ENCODE results near the gene HEATR1.
"Not testable (repeated sequence)": the region's sequence is repeated elsewhere in the genome, so short reads cannot be mapped to it uniquely, and the experiment has no call there.

HEATR1 gene

GRCh38 chr1:236615399-236616148 is 11.3 kb upstream of the HEATR1 start:
- no peak overlapping the region for H3K4me3 ChIP-seq (ENCODE audit: low read depth, low read length)
- ChIA-PET CTCF (interaction anchor here (1.1 kb wide), 1 partner anchor 771 kb away, joined by 3 read pairs; no protein-coding TSS in a partner anchor), POLR2A (no interaction called here)
- no peak for DNase-seq (ENCODE audit: low read depth, low spot score)
- TF ChIP-seq, protein P1, sequence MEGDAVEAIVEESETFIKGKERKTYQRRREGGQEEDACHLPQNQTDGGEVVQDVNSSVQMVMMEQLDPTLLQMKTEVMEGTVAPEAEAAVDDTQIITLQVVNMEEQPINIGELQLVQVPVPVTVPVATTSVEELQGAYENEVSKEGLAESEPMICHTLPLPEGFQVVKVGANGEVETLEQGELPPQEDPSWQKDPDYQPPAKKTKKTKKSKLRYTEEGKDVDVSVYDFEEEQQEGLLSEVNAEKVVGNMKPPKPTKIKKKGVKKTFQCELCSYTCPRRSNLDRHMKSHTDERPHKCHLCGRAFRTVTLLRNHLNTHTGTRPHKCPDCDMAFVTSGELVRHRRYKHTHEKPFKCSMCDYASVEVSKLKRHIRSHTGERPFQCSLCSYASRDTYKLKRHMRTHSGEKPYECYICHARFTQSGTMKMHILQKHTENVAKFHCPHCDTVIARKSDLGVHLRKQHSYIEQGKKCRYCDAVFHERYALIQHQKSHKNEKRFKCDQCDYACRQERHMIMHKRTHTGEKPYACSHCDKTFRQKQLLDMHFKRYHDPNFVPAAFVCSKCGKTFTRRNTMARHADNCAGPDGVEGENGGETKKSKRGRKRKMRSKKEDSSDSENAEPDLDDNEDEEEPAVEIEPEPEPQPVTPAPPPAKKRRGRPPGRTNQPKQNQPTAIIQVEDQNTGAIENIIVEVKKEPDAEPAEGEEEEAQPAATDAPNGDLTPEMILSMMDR (IDR thresholded peaks at IDR 0.05; ENCODE audit: insufficient read depth, low read length, missing control alignments) = no peak

- no peak for DNase-seq (ENCODE audit: low read depth, low spot score)
- POLR2A ChIA-PET = no interaction called here
- CTCF ChIA-PET = interaction anchor here (1.2 kb wide), 1 partner anchor 949 kb away, joined by 4 read pairs; no protein-coding TSS in a partner anchor
- no peak overlapping the region for H3K4me3 ChIP-seq (ENCODE audit: low read depth, low read length)
- TF ChIP-seq, protein P1 (IDR thresholded peaks at IDR 0.05; ENCODE audit: insufficient read depth, low read length, missing control alignments) = no peak
Observed at GRCh38 chr1:236612349-236612748, 8.0 kb upstream of the HEATR1 start.

DNA sequence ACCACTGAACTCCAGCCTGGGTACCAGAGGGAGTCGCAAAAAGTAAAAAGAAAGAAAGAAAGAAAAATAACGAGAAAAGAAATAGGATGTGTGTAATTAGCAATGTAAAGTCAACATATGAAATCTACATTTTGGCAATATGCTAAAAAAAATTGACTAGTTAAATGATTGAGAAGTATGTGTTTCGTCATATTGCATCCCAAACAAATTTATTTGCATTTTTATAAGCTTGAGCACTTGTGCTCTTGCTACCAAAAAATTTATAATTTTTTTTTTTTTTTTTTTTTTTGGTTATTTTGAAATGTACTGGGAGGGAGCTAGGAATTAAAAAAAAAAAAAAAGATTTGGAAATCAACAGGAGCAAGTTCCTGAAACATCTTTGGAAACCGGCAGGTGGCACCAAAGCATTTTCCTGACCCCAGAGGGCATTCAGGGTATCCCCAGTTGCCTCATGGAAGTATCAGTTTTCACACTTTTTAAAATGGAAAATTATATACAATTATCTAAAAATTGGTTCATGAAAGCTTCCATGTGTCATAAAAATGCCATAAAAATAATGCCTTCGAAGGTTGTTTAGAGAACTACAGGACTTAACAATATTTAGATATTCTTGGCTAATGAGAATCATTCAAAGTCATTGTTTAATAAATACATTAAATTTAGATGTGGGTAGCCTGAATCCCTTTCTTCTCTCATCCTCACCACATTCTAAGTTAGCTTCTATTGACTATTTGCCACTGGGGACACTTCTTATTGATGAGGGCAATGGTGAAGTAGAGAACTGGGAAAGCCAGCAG is 4.8 kb upstream of the HEATR1 start:
- ChIA-PET POLR2A (no interaction called here), CTCF (interaction anchor here (0.6 to 3.3 kb wide), 18 partner anchors 13 to 958 kb away, joined by 3 to 22 read pairs (median 4); no protein-coding TSS in a partner anchor)
- TF ChIP-seq, protein P1 (IDR thresholded peaks at IDR 0.05; ENCODE audit: insufficient read depth, low read length, missing control alignments) = peak; percentile 33
- no peak overlapping the region for H3K4me3 ChIP-seq (ENCODE audit: low read depth, low read length)
- DNase-seq (ENCODE audit: low read depth, low spot score) = no peak

GRCh38 chr1:236607597-236607996 is 3.3 kb upstream of the HEATR1 start:
- POLR2A ChIA-PET = not testable (repeated sequence)

GRCh38 chr1:236604905-236605806 is 840 bp upstream of the HEATR1 start:
- TF ChIP-seq, protein P1 (IDR thresholded peaks at IDR 0.05; ENCODE audit: insufficient read depth, low read length, missing control alignments) = no peak
- DNase-seq (ENCODE audit: low read depth, low spot score) = no peak
- CTCF ChIA-PET = interaction anchor here (0.5 to 2.6 kb wide), 6 partner anchors 264 to 957 kb away, joined by 3 to 9 read pairs (median 5); no protein-coding TSS in a partner anchor
- peak overlapping the region; percentile 95 for H3K4me3 ChIP-seq (ENCODE audit: low read depth, low read length)
- POLR2A ChIA-PET = interaction anchor here (1.6 kb wide), 1 partner anchor 189 kb away, joined by 8 read pairs; the partner anchor contains the start of gene MTR

More at GRCh38 chr1:236607597-236607996, 3.3 kb upstream of the HEATR1 start:
- H3K4me3 ChIP-seq (ENCODE audit: low read depth, low read length); DNase-seq (ENCODE audit: low read depth, low spot score): not testable (repeated sequence)
- CTCF ChIA-PET = interaction anchor here (3.3 kb wide), 1 partner anchor 780 kb away, joined by 16 read pairs; no protein-coding TSS in a partner anchor

DNA sequence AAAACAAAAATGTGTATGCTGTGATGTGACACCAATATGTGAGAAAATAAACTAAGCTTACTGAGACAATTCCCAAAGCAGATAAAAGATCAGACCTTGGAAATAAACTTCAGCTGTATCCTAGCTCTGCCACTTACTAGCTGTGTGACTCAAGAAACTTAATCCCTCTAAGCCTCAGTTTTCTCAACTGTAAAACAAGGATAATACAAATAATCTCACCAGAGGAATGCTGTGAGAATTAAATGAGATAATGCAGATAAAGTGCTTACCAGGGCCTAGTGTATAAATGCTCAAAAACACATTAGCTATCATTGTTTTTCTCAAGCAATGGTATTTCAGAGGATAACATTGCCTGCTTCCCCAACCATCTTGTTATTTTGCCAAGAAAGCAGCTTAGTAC is 2.1 kb downstream of the HEATR1 start:
- DNase-seq (ENCODE audit: low read depth, low spot score) = no peak
- ChIA-PET CTCF (interaction anchor here (1.3 to 1.5 kb wide), 2 partner anchors 24 to 497 kb away, joined by 3 to 6 read pairs; no protein-coding TSS in a partner anchor), POLR2A (no interaction called here)
- TF ChIP-seq, protein P1 (IDR thresholded peaks at IDR 0.05; ENCODE audit: insufficient read depth, low read length, missing control alignments) = no peak
- no peak overlapping the region for H3K4me3 ChIP-seq (ENCODE audit: low read depth, low read length)
